Endothelial cell of umbilical vein (primary cell): ENCODE results near the gene OSBP2. TPM values are rescaled to one million over a fixed set of nuclear protein-coding genes. Genes with fewer than 3 reads are reported as not detected.

Source experiments
- BruUV-seq: library from RNA; stranded (reverse); fragments of 400-500 nt; replicated peaks from 2 replicates; lab custom pipeline; 2021; lab: Mats Ljungman, UMichigan
- CTCF ChIA-PET: fragments of 300-600, 350-600 bp; sonication (Branson Sonifier 250); formaldehyde crosslinking; loops from one replicate; lab custom pipeline; 2021; ENCODE audit warnings: antibody characterized with exemption, inconsistent platforms; lab: Charles Lee
- POLR2A ChIA-PET: fragments of 300-600, 350-600 bp; sonication (Branson Sonifier 250); formaldehyde crosslinking; loops from one replicate; lab custom pipeline; 2021; ENCODE audit warnings: antibody characterized with exemption, inconsistent platforms; lab: Charles Lee
- DNase-seq: peaks from one replicate; pipeline ENCODE4 v3.0.0-alpha.2; 2011; ENCODE audit warnings: low read depth, low spot score
- FAIRE-seq: peaks from 2 replicates; lab custom pipeline; 2011; peaks lifted over from hg19 to GRCh38; lab: Jason Lieb, UNC
- H2AFZ ChIP-seq: 2 replicates; pipeline ENCODE4 v1.6.0; 2012; ENCODE audit warnings: low read depth, low read length, control low read depth, inconsistent platforms
- H3K27ac ChIP-seq: 2 replicates; pipeline ENCODE4 v1.5.1; 2011; ENCODE audit warnings: low read depth, mild to moderate bottlenecking, control low read depth, low read length, moderate library complexity; ENCODE audit not compliant: insufficient read depth
- H3K27me3 ChIP-seq, 2 experiments: 2 replicates each; pipeline versions ENCODE4 v1.6.0 to v1.6.1; 2011; ENCODE audit warnings: low read length in 2 of 2, mixed read lengths in 1 of 2; ENCODE audit not compliant: control insufficient read depth in 2 of 2, insufficient read depth in 2 of 2
- H3K36me3 ChIP-seq, 2 experiments: 2 replicates in 1 of 2; 3 replicates in 1 of 2; pipeline ENCODE4 v1.5.1; 2011; ENCODE audit warnings: low read length in 2 of 2, mild to moderate bottlenecking in 1 of 2, moderate library complexity in 1 of 2; ENCODE audit not compliant: control insufficient read depth in 2 of 2, insufficient read depth in 2 of 2; ENCODE audit errors: extremely low read depth in 1 of 2
- H3K4me1 ChIP-seq: 3 replicates; pipeline ENCODE4 v1.5.1; 2011; ENCODE audit warnings: mild to moderate bottlenecking, low read length; ENCODE audit not compliant: control insufficient read depth, insufficient read depth; ENCODE audit errors: extremely low read depth
- H3K4me2 ChIP-seq: 2 replicates; pipeline ENCODE4 v1.6.1; 2011; ENCODE audit warnings: low read length, control low read depth, mixed read lengths; ENCODE audit not compliant: insufficient read depth
- H3K4me3 ChIP-seq, 3 experiments: fragments of 200-600 bp in 1 of 3; sonication (generic), shearing (Covaris generic) in 1 of 3; replicated peaks in 1 of 3; 2 replicates each; pipeline ENCODE4 v1.5.1; 2011 to 2016; ENCODE audit warnings: control low read depth in 3 of 3, low read length in 3 of 3, mild to moderate bottlenecking in 2 of 3, inconsistent platforms in 1 of 3, low read depth in 1 of 3, moderate library complexity in 1 of 3; ENCODE audit not compliant: insufficient read depth in 1 of 3
- H3K79me2 ChIP-seq: 2 replicates; pipeline ENCODE4 v1.6.0; 2012; ENCODE audit warnings: low read length, inconsistent platforms; ENCODE audit not compliant: control insufficient read depth, insufficient read depth
- H3K9ac ChIP-seq: replicated peaks from 2 replicates; pipeline ENCODE3; 2011; ENCODE audit warnings: low read length, control low read depth; ENCODE audit not compliant: insufficient read depth; ENCODE audit errors: extremely low read depth
- H3K9me1 ChIP-seq: replicated peaks from 3 replicates; pipeline ENCODE4 v1.6.0; 2011; ENCODE audit warnings: mild to moderate bottlenecking, low read length; ENCODE audit not compliant: control insufficient read depth, insufficient read depth; ENCODE audit errors: extremely low read depth
- H3K9me3 ChIP-seq: replicated peaks from 2 replicates; pipeline ENCODE4 v1.5.1; 2012; ENCODE audit warnings: low read length, inconsistent platforms; ENCODE audit not compliant: control insufficient read depth, insufficient read depth
- H4K20me1 ChIP-seq: replicated peaks from 2 replicates; pipeline ENCODE3; 2011; ENCODE audit warnings: mild to moderate bottlenecking, low read length; ENCODE audit not compliant: control insufficient read depth, insufficient read depth; ENCODE audit errors: extremely low read depth
- CTCF ChIP-seq, 2 donors: IDR thresholded peaks; 1 replicate in 1 of 2; 2 replicates in 1 of 2; pipeline ENCODE4 v1.5.1; 2011; ENCODE audit warnings: low read length in 2 of 2, mild to moderate bottlenecking in 2 of 2, moderate library complexity in 2 of 2, control low read depth in 1 of 2, inconsistent platforms in 1 of 2, low read depth in 1 of 2; ENCODE audit not compliant: insufficient read depth in 1 of 2; ENCODE audit errors: extremely low read depth in 1 of 2
- EZH2 ChIP-seq: IDR thresholded peaks from 2 replicates; pipeline ENCODE4 v1.6.1; 2012; ENCODE audit warnings: borderline replicate concordance, low read depth, mild to moderate bottlenecking, moderate library complexity, low read length, inconsistent platforms; ENCODE audit not compliant: severe bottlenecking
- GATA2 ChIP-seq: IDR thresholded peaks from 2 replicates; pipeline ENCODE4 v1.7.0; 2011; ENCODE audit warnings: low read depth, mild to moderate bottlenecking, moderate library complexity, mixed read lengths, low read length; ENCODE audit not compliant: insufficient read length, insufficient read depth
- MYC ChIP-seq: IDR thresholded peaks from one replicate; pipeline ENCODE4 v1.6.1; 2011; ENCODE audit warnings: mild to moderate bottlenecking, low read depth, low read length
- POLR2A ChIP-seq: IDR thresholded peaks from 2 replicates; pipeline ENCODE4 v1.6.1; 2012; ENCODE audit warnings: low read depth, mild to moderate bottlenecking, control low read depth, low read length
- dilution Hi-C: fragments of 300-500 bp; cut with MboI; formaldehyde crosslinking; loops from one replicate; pipeline ENCODE4 v1.15.0; 2019; ENCODE audit warnings: low sequenced_read_pairs; ENCODE audit not compliant: extremely low pct_ligation_motif_present
- intact Hi-C: fragments of 100-400 bp; cut with micrococcal nuclease; formaldehyde crosslinking; loops from one replicate; pipeline ENCODE4 v1.10.0; 2022
- polyA plus RNA-seq, 4 experiments: library from polyadenylated mRNA; depleted of rRNA in 3 of 4; stranded (reverse) in 3 of 4; unstranded in 1 of 4; fragments of >200 nt; gene quantifications; 2 replicates each; pipeline versions ENCODE4 v1.2.1 to v1.2.3, GENCODE V29; 2011 to 2012; ENCODE audit warnings: missing spikeins in 1 of 4
- total RNA-seq: library from RNA; stranded (reverse); gene quantifications from 2 replicates; pipeline ENCODE4 v1.2.3, GENCODE V29; 2021

The OSBP2 gene
- total and polyA plus RNA-seq, 2 donors (not counting 3 experiments of a cell fraction or from before 2014, with no cell fraction given) = 4.1 to 7.5 TPM

- H4K20me1 ChIP-seq = no peaks in the 10 kb centered on the region
- no peak overlapping the region for H3K4me2 ChIP-seq
- H3K27ac ChIP-seq = no peak overlapping the region
- H3K79me2 ChIP-seq = no peaks in the 10 kb centered on the region
- H3K9me1 ChIP-seq = no peaks in the 10 kb centered on the region
- ChIA-PET CTCF (no interaction called here), POLR2A (no interaction called here)
- BruUV-seq = no TSS peak
- intact Hi-C loops (no loop called here), dilution Hi-C loops (no loop called here)
- no peak overlapping the region for H2AFZ ChIP-seq
- H3K27me3 ChIP-seq = no peaks in the 10 kb centered on the region
- TF ChIP-seq CTCF (IDR thresholded peaks at IDR 0.05; ENCODE audit: extremely low read depth in 1 of 2, insufficient read depth in 1 of 2, low read depth in 1 of 2, low read length in 2 of 2) (no peak), GATA2 (no peak), MYC (no peak), POLR2A (no peak), EZH2 (no peak)
- no peaks in the 10 kb centered on the region for H3K36me3 ChIP-seq
- FAIRE-seq = no peak
- DNase-seq = no peak
- no peak overlapping the region for H3K4me3 ChIP-seq
- H3K4me1 ChIP-seq = no peaks in the 10 kb centered on the region
- no peaks in the 10 kb centered on the region for H3K9me3 ChIP-seq
- H3K9ac ChIP-seq = no peak overlapping the region
Observed at GRCh38 chr22:30861131-30861530, 166.5 kb downstream of the OSBP2 start.
